HepG2 (cell line): ENCODE data around the gene NDUFS7. TPM values are rescaled to one million over a fixed set of nuclear protein-coding genes. Genes with fewer than 3 reads are reported as not detected.

Experiments
- CC2D1A ChIP-seq: sonication (generic); formaldehyde crosslinking; IDR thresholded peaks from 2 replicates; pipeline ENCODE4 v1.8.1; 2023; ENCODE audit warnings: mild to moderate bottlenecking, missing genetic modification reagents
- HIVEP1 ChIP-seq: sonication (generic); formaldehyde crosslinking; IDR thresholded peaks from 2 replicates; pipeline ENCODE4 v1.4.0; 2020; ENCODE audit warnings: mild to moderate bottlenecking, missing genetic modification reagents
- RFXANK ChIP-seq: IDR thresholded peaks from 2 replicates; pipeline ENCODE4 v1.6.1; 2016
- ZBTB38 ChIP-seq: sonication (generic); formaldehyde crosslinking; IDR thresholded peaks from 2 replicates; pipeline ENCODE4 v1.5.1; 2020; ENCODE audit warnings: mild to moderate bottlenecking, missing genetic modification reagents
- ZNF552 ChIP-seq: sonication (generic); formaldehyde crosslinking; IDR thresholded peaks from 2 replicates; pipeline ENCODE4 v1.9.0; 2022; ENCODE audit warnings: missing genetic modification reagents, mild to moderate bottlenecking, borderline replicate concordance
- ZNF724P ChIP-seq: sonication (generic); formaldehyde crosslinking; IDR thresholded peaks from 2 replicates; pipeline ENCODE4 v1.8.0; 2022; ENCODE audit warnings: missing genetic modification reagents, borderline replicate concordance
- ZNF891 ChIP-seq: sonication (generic); formaldehyde crosslinking; IDR thresholded peaks from 2 replicates; pipeline ENCODE4 v1.5.0; 2020; ENCODE audit warnings: mild to moderate bottlenecking, missing genetic modification reagents
- ZSCAN21 ChIP-seq: sonication (generic); formaldehyde crosslinking; IDR thresholded peaks from 2 replicates; pipeline ENCODE4 v1.8.0; 2022; ENCODE audit warnings: mild to moderate bottlenecking, missing genetic modification reagents, moderate library complexity, borderline replicate concordance
- polyA plus RNA-seq, 8 experiments: library from polyadenylated mRNA; depleted of rRNA in 3 of 8; stranded (reverse) in 7 of 8; unstranded in 1 of 8; fragments of >200 nt; fragmentation: Illumina TruSeq in 4 of 8; extraction: Trizol in 4 of 8; gene quantifications; 2 replicates each; pipeline versions ENCODE4 v1.2.1 to v1.2.3, GENCODE V29; 2011 to 2016; ENCODE audit warnings: low read depth in 4 of 8, missing spikeins in 1 of 8, mixed read lengths in 1 of 8; ENCODE audit not compliant: insufficient read depth in 1 of 8
- total RNA-seq, 5 experiments: library from RNA; depleted of rRNA; stranded (reverse); fragments of >200 nt; fragmentation: Illumina TruSeq; extraction: Trizol; gene quantifications; 2 replicates each; pipeline ENCODE4 v1.2.3, GENCODE V29; 2016; ENCODE audit warnings: low read depth in 1 of 5
- TF ChIP-seq, protein P1 (sequence below): sonication (generic); formaldehyde crosslinking; IDR thresholded peaks from 2 replicates; pipeline ENCODE4 v1.5.0; 2020; ENCODE audit warnings: mild to moderate bottlenecking, missing genetic modification reagents
- TF ChIP-seq, protein P2 (sequence below): sonication (generic); formaldehyde crosslinking; IDR thresholded peaks from 2 replicates; pipeline ENCODE4 v1.4.0; 2020; ENCODE audit warnings: missing genetic modification reagents, low read depth, mild to moderate bottlenecking, borderline replicate concordance
- TF ChIP-seq, protein P3 (sequence below): sonication (generic); formaldehyde crosslinking; IDR thresholded peaks from 2 replicates; pipeline ENCODE4 v1.8.0; 2022; ENCODE audit warnings: mild to moderate bottlenecking, missing genetic modification reagents, borderline replicate concordance
- TF ChIP-seq, protein P4 (sequence below): sonication (generic); formaldehyde crosslinking; IDR thresholded peaks from 2 replicates; pipeline ENCODE4 v1.4.0; 2020; ENCODE audit warnings: low read depth, mild to moderate bottlenecking, missing genetic modification reagents

Gene NDUFS7
- total and polyA plus RNA-seq, 2 of the 13 experiments (the other 11 are each of a cell fraction or from before 2014, with no cell fraction given), result 34.3 to 66.9 TPM

DNA sequence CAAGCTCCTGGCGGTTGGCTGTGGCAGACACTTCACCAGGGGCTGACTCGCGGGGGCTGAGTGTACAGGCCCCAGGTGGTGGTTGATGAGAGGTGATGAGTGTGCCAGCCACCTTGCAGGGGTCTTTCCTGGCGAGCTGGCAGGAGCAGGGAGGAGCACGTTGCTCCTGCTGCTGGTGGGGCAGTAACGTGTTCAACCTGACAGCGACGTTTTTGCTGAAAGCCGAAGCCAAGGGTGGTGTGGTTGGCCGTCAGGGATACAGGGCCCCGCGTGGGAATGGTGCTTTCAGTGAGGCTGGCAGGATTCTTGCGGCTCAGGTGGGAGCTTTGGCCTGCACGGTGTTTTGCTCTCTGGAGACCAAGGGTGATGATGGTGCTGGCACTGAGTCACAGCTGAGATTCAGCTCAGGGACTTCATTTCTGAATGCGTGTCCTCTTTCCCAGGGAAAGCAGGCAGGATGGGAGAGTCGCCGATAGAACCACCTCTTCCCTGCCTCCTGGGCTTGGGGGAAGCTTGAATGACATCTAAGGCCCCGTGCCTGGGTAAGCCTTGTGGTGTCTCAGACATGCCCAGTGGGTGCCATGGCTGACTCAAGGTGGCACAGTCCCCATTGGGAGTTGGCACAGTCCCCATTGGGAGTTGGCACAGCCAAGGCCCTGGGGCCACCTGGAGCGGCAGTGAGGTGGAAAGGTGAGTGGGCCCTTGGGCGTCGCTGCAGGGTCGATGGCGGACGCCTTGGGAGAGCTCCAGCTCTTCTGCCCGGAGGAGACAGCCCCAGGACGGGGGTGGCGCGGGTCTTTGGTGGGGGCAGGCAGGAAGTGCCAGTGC lies 32.5 kb downstream of the NDUFS7 start (continued):
- TF ChIP-seq, protein P1, sequence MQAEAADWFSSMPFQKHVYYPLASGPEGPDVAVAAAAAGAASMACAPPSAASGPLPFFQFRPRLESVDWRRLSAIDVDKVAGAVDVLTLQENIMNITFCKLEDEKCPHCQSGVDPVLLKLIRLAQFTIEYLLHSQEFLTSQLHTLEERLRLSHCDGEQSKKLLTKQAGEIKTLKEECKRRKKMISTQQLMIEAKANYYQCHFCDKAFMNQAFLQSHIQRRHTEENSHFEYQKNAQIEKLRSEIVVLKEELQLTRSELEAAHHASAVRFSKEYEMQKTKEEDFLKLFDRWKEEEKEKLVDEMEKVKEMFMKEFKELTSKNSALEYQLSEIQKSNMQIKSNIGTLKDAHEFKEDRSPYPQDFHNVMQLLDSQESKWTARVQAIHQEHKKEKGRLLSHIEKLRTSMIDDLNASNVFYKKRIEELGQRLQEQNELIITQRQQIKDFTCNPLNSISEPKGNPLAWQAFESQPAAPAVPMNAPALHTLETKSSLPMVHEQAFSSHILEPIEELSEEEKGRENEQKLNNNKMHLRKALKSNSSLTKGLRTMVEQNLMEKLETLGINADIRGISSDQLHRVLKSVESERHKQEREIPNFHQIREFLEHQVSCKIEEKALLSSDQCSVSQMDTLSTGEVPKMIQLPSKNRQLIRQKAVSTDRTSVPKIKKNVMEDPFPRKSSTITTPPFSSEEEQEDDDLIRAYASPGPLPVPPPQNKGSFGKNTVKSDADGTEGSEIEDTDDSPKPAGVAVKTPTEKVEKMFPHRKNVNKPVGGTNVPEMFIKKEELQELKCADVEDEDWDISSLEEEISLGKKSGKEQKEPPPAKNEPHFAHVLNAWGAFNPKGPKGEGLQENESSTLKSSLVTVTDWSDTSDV (CRISPR knock-in tag), result 0 out of 2 replicates have a peak, but pooled peaks have one; percentile 3
- TF ChIP-seq HIVEP1 (CRISPR knock-in tag), result no peak
- no peak for TF ChIP-seq ZNF724P (CRISPR knock-in tag)
- TF ChIP-seq RFXANK (CRISPR knock-in tag), result no peak
- no peak for TF ChIP-seq ZNF552
- TF ChIP-seq, protein P2, sequence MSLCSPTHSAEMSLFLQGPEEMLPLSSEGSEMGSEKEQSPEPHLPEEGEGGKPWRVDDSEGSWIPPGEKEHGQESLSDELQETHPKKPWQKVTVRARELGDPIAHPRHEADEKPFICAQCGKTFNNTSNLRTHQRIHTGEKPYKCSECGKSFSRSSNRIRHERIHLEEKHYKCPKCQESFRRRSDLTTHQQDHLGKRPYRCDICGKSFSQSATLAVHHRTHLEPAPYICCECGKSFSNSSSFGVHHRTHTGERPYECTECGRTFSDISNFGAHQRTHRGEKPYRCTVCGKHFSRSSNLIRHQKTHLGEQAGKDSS (CRISPR knock-in tag), result no peak
- TF ChIP-seq, protein P3, sequence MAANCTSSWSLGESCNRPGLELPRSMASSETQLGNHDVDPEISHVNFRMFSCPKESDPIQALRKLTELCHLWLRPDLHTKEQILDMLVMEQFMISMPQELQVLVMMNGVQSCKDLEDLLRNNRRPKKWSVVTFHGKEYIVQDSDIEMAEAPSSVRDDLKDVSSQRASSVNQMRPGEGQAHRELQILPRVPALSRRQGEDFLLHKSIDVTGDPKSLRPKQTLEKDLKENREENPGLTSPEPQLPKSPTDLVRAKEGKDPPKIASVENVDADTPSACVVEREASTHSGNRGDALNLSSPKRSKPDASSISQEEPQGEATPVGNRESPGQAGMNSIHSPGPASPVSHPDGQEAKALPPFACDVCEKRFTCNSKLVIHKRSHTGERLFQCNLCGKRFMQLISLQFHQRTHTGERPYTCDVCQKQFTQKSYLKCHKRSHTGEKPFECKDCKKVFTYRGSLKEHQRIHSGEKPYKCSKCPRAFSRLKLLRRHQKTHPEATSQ (CRISPR knock-in tag), result no peak
- TF ChIP-seq ZSCAN21 (CRISPR knock-in tag), result no peak
- TF ChIP-seq ZNF891 (CRISPR knock-in tag), result no peak
- TF ChIP-seq, protein P4, sequence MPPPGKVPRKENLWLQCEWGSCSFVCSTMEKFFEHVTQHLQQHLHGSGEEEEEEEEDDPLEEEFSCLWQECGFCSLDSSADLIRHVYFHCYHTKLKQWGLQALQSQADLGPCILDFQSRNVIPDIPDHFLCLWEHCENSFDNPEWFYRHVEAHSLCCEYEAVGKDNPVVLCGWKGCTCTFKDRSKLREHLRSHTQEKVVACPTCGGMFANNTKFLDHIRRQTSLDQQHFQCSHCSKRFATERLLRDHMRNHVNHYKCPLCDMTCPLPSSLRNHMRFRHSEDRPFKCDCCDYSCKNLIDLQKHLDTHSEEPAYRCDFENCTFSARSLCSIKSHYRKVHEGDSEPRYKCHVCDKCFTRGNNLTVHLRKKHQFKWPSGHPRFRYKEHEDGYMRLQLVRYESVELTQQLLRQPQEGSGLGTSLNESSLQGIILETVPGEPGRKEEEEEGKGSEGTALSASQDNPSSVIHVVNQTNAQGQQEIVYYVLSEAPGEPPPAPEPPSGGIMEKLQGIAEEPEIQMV (CRISPR knock-in tag), result no peak
- no peak for TF ChIP-seq CC2D1A
- TF ChIP-seq ZBTB38 (CRISPR knock-in tag), result peak; percentile 71
